GM23338 (cell line): ENCODE data around the gene ZNF621.

Source experiments
- EZH2phosphoT487 ChIP-seq: fragments of 200-600 bp; sonication (generic); IDR thresholded peaks from one replicate; pipeline ENCODE4 v1.8.1; 2018; ENCODE audit warnings: antibody characterized with exemption; ENCODE audit not compliant: unreplicated experiment
- POLR2AphosphoS5 ChIP-seq: IDR thresholded peaks from 2 replicates; pipeline ENCODE4 v1.6.1; 2016; ENCODE audit warnings: antibody characterized with exemption, low read depth
- TF ChIP-seq, protein P1 (sequence below), 2 experiments: fragments of 200-600 bp in 1 of 2; sonication (generic) in 1 of 2; conservative IDR thresholded peaks; 2 replicates each; pipeline versions ENCODE4 v1.5.1 to v1.6.1; 2016 to 2017; ENCODE audit warnings: antibody characterized with exemption in 2 of 2, low read depth in 2 of 2, mild to moderate bottlenecking in 2 of 2, moderate library complexity in 1 of 2

- TF ChIP-seq, protein P1, sequence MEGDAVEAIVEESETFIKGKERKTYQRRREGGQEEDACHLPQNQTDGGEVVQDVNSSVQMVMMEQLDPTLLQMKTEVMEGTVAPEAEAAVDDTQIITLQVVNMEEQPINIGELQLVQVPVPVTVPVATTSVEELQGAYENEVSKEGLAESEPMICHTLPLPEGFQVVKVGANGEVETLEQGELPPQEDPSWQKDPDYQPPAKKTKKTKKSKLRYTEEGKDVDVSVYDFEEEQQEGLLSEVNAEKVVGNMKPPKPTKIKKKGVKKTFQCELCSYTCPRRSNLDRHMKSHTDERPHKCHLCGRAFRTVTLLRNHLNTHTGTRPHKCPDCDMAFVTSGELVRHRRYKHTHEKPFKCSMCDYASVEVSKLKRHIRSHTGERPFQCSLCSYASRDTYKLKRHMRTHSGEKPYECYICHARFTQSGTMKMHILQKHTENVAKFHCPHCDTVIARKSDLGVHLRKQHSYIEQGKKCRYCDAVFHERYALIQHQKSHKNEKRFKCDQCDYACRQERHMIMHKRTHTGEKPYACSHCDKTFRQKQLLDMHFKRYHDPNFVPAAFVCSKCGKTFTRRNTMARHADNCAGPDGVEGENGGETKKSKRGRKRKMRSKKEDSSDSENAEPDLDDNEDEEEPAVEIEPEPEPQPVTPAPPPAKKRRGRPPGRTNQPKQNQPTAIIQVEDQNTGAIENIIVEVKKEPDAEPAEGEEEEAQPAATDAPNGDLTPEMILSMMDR (conservative IDR thresholded peaks at IDR 0.05; ENCODE audit: low read depth in 2 of 2) = no peak
- TF ChIP-seq POLR2AphosphoS5 (no peak), EZH2phosphoT487 (no peak)
These were observed 24.8 kb upstream of the ZNF621 start for GRCh38 chr3:40499952-40500351.
